ENCODE results near the gene GHDC. TPM values are rescaled to one million over a fixed set of nuclear protein-coding genes. Genes with fewer than 3 reads are reported as not detected.
"Not testable (repeated sequence)": the region's sequence is repeated elsewhere in the genome, so short reads cannot be mapped to it uniquely, and the experiment has no call there.

Gene GHDC
- total RNA-seq, 1 experiment from 2014 or later, result 14.9 TPM

GRCh38 chr17:42233156-42233555, 38.9 kb upstream of the GHDC start:
- no peak overlapping the region for H2AFZ ChIP-seq (ENCODE audit: low read length)
- H3K27ac ChIP-seq (ENCODE audit: low read length), result no peak overlapping the region
- H3K9me2 ChIP-seq (replicated peaks; ENCODE audit: insufficient read depth, low read length), result no peaks in the 10 kb centered on the region

DNA sequence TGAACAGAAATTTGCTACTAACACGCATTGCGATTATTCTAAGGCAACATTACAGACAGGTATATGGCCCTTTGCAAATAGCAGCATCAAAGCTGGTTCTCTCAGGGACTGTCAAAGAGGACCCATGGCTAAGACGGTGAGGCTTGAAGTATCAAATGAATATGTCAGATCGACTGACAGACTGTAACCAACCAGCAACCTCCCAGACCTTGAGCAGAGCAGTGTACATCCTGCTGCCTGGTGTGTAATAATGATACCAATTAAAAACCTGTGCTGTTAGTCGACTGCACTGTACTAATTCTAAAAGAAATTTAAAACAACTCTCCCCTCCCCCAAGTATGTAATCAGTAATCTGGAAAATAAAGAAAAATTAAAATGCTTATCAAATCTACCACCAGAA, 35.9 kb upstream of the GHDC start:
- 0 out of 2 replicates have a peak overlapping the region, but pooled peaks have one; percentile 4 for H3K27ac ChIP-seq (ENCODE audit: low read length)
- H3K9me3 ChIP-seq (ENCODE audit: low read length), result no peaks in the 10 kb centered on the region
- H3K9ac ChIP-seq (ENCODE audit: low read length), result no peak overlapping the region
- no peak overlapping the region for H2AFZ ChIP-seq (ENCODE audit: low read length)
- H3K4me1 ChIP-seq (ENCODE audit: low read length), result peaks cover 33% of the 10 kb centered on the region
- no peak overlapping the region for H3K4me3 ChIP-seq (ENCODE audit: low read length)
- H3K36me3 ChIP-seq (ENCODE audit: insufficient read depth, low read length), result peaks cover 18% of the 10 kb centered on the region; the same call in 1 of the 2 replicates
- H3K79me2 ChIP-seq (ENCODE audit: low read length), result peaks cover 61% of the 10 kb centered on the region
- H3K27me3 ChIP-seq (ENCODE audit: low read length), result no peaks in the 10 kb centered on the region
- H3K4me2 ChIP-seq (ENCODE audit: low read depth, low read length, poor library complexity, severe bottlenecking), result no peak overlapping the region
- DNase-seq, result peak; percentile 38
- no peaks in the 10 kb centered on the region for H4K20me1 ChIP-seq (ENCODE audit: insufficient read depth, low read depth, low read length)
- no peaks in the 10 kb centered on the region for H3K9me2 ChIP-seq (replicated peaks; ENCODE audit: insufficient read depth, low read length)

More at GRCh38 chr17:42233156-42233555, 38.9 kb upstream of the GHDC start:
- Histone ChIP-seq H3K27me3 (ENCODE audit: low read length) (no peaks in the 10 kb centered on the region), H4K20me1 (ENCODE audit: insufficient read depth, low read depth, low read length) (no peaks in the 10 kb centered on the region), H3K9me3 (ENCODE audit: low read length) (no peaks in the 10 kb centered on the region), H3K4me1 (ENCODE audit: low read length) (peaks cover 22% of the 10 kb centered on the region), H3K36me3 (ENCODE audit: insufficient read depth, low read length) (peaks cover 14% of the 10 kb centered on the region; the same call in 1 of the 2 replicates), H3K9ac (ENCODE audit: low read length) (no peak overlapping the region), H3K4me2 (ENCODE audit: low read depth, low read length, poor library complexity, severe bottlenecking) (no peak overlapping the region), H3K79me2 (ENCODE audit: low read length) (peaks cover 79% of the 10 kb centered on the region), H3K4me3 (ENCODE audit: low read length) (no peak overlapping the region)
- no peak for DNase-seq

GRCh38 chr17:42227849-42228700, 33.8 kb upstream of the GHDC start:
- Histone ChIP-seq H3K9ac (ENCODE audit: low read length) (no peak overlapping the region), H3K4me1 (ENCODE audit: low read length) (peaks cover 19% of the 10 kb centered on the region), H4K20me1 (ENCODE audit: insufficient read depth, low read depth, low read length) (no peaks in the 10 kb centered on the region), H3K9me3 (ENCODE audit: low read length) (no peaks in the 10 kb centered on the region), H3K9me2 (replicated peaks; ENCODE audit: insufficient read depth, low read length) (no peaks in the 10 kb centered on the region), H3K79me2 (ENCODE audit: low read length) (peaks cover 40% of the 10 kb centered on the region), H3K27ac (ENCODE audit: low read length) (peak overlapping the region; percentile 51), H2AFZ (ENCODE audit: low read length) (no peak overlapping the region), H3K4me3 (ENCODE audit: low read length) (no peak overlapping the region), H3K27me3 (ENCODE audit: low read length) (no peaks in the 10 kb centered on the region), H3K4me2 (ENCODE audit: low read depth, low read length, poor library complexity, severe bottlenecking) (no peak overlapping the region), H3K36me3 (ENCODE audit: insufficient read depth, low read length) (peaks cover 25% of the 10 kb centered on the region)
- DNase-seq, result peak; percentile 34

DNA sequence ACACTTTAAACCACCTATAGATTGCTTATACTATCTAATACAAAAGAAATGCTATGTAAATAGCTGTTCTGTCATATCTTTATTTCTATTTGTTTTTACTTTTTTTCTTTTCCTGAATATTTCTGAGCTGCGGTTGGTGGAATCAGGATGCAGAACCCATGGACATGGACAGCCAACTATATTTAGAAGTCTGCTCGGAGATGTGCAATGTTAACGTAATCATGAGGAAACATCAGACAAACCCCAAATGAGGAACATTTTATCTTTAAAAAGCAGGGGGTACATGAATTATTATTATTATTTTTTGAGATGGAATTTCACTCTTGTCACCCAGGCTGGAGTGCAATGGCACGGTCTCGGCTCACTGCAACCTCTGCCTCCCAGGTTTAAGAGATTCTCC, 31.4 kb upstream of the GHDC start:
- no peak overlapping the region for H2AFZ ChIP-seq (ENCODE audit: low read length)
- H4K20me1 ChIP-seq (ENCODE audit: insufficient read depth, low read depth, low read length), result no peaks in the 10 kb centered on the region
- no peak overlapping the region for H3K4me2 ChIP-seq (ENCODE audit: low read depth, low read length, poor library complexity, severe bottlenecking)
- no peak for DNase-seq
- no peaks in the 10 kb centered on the region for H3K9me2 ChIP-seq (replicated peaks; ENCODE audit: insufficient read depth, low read length)
- H3K27me3 ChIP-seq (ENCODE audit: low read length), result no peaks in the 10 kb centered on the region
- H3K79me2 ChIP-seq (ENCODE audit: low read length), result peaks cover 26% of the 10 kb centered on the region
- H3K4me3 ChIP-seq (ENCODE audit: low read length), result no peak overlapping the region
- H3K36me3 ChIP-seq (ENCODE audit: insufficient read depth, low read length), result peaks cover 20% of the 10 kb centered on the region
- no peaks in the 10 kb centered on the region for H3K9me3 ChIP-seq (ENCODE audit: low read length)
- H3K9ac ChIP-seq (ENCODE audit: low read length), result no peak overlapping the region
- peaks cover 19% of the 10 kb centered on the region for H3K4me1 ChIP-seq (ENCODE audit: low read length)
- H3K27ac ChIP-seq (ENCODE audit: low read length), result no peak overlapping the region

- H3K4me3 ChIP-seq (ENCODE audit: low read length), result no peak overlapping the region
- H3K9ac ChIP-seq (ENCODE audit: low read length), result no peak overlapping the region
- H3K9me2 ChIP-seq (replicated peaks; ENCODE audit: insufficient read depth, low read length), result no peaks in the 10 kb centered on the region
- peaks cover 15% of the 10 kb centered on the region for H3K4me1 ChIP-seq (ENCODE audit: low read length)
- H2AFZ ChIP-seq (ENCODE audit: low read length), result no peak overlapping the region
- H3K4me2 ChIP-seq (ENCODE audit: low read depth, low read length, poor library complexity, severe bottlenecking), result no peak overlapping the region
- no peaks in the 10 kb centered on the region for H4K20me1 ChIP-seq (ENCODE audit: insufficient read depth, low read depth, low read length)
- peaks cover 20% of the 10 kb centered on the region for H3K36me3 ChIP-seq (ENCODE audit: insufficient read depth, low read length)
- no peaks in the 10 kb centered on the region for H3K9me3 ChIP-seq (ENCODE audit: low read length)
- H3K27ac ChIP-seq (ENCODE audit: low read length), result no peak overlapping the region
- DNase-seq, result peak; percentile 37
- H3K79me2 ChIP-seq (ENCODE audit: low read length), result peaks cover 20% of the 10 kb centered on the region
- H3K27me3 ChIP-seq (ENCODE audit: low read length), result no peaks in the 10 kb centered on the region
These were observed 30.4 kb upstream of the GHDC start for GRCh38 chr17:42224651-42225050.

GRCh38 chr17:42221886-42222745, 27.8 kb upstream of the GHDC start:
- Histone ChIP-seq H3K36me3 (ENCODE audit: insufficient read depth, low read length) (peaks cover 20% of the 10 kb centered on the region), H3K9ac (ENCODE audit: low read length) (no peak overlapping the region), H3K27ac (ENCODE audit: low read length) (no peak overlapping the region), H4K20me1 (ENCODE audit: insufficient read depth, low read depth, low read length) (no peaks in the 10 kb centered on the region), H3K27me3 (ENCODE audit: low read length) (no peaks in the 10 kb centered on the region), H3K9me2 (replicated peaks; ENCODE audit: insufficient read depth, low read length) (no peaks in the 10 kb centered on the region), H3K4me3 (ENCODE audit: low read length) (no peak overlapping the region), H3K4me2 (ENCODE audit: low read depth, low read length, poor library complexity, severe bottlenecking) (no peak overlapping the region), H3K4me1 (ENCODE audit: low read length) (peaks cover under 1% of the 10 kb centered on the region), H3K79me2 (ENCODE audit: low read length) (peaks cover 6% of the 10 kb centered on the region), H3K9me3 (ENCODE audit: low read length) (no peaks in the 10 kb centered on the region), H2AFZ (ENCODE audit: low read length) (no peak overlapping the region)
- peak; percentile 87 for DNase-seq

DNA sequence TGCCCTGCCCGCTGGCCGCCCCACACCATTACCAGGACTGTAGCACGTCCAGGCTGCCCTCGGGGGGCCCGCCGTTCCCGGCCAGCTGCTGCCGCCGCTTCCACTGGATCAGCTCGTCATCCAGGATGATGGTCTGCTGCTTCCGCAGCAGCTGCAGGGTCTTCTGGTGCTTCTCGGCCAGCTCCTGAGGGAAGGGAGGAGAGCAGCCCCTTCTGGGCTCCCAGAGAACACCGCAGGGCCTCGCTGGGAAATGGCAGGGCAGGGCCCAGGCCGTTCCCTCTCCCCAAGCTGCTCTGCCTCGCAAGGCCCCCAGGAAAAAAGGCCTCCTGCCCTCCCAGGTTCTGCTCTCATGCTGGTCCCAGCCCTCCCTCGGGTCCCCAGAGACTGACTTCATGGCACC, 25.0 kb upstream of the GHDC start:
- not testable (repeated sequence) for H4K20me1 ChIP-seq (ENCODE audit: insufficient read depth, low read depth, low read length); H3K9me2 ChIP-seq (replicated peaks; ENCODE audit: insufficient read depth, low read length); H3K79me2 ChIP-seq (ENCODE audit: low read length); H3K27me3 ChIP-seq (ENCODE audit: low read length); H3K27ac ChIP-seq (ENCODE audit: low read length); DNase-seq; H3K4me2 ChIP-seq (ENCODE audit: low read depth, low read length, poor library complexity, severe bottlenecking); H3K4me3 ChIP-seq (ENCODE audit: low read length); H3K9me3 ChIP-seq (ENCODE audit: low read length); H3K4me1 ChIP-seq (ENCODE audit: low read length); H3K9ac ChIP-seq (ENCODE audit: low read length); H2AFZ ChIP-seq (ENCODE audit: low read length)
- H3K36me3 ChIP-seq (ENCODE audit: insufficient read depth, low read length), result peaks cover 36% of the 10 kb centered on the region

GRCh38 chr17:42214156-42214555, 19.9 kb upstream of the GHDC start:
- H3K4me2 ChIP-seq (ENCODE audit: low read depth, low read length, poor library complexity, severe bottlenecking), result no peak overlapping the region
- no peak overlapping the region for H3K9ac ChIP-seq (ENCODE audit: low read length)
- no peak overlapping the region for H3K27ac ChIP-seq (ENCODE audit: low read length)
- H2AFZ ChIP-seq (ENCODE audit: low read length), result no peak overlapping the region
- H4K20me1 ChIP-seq (ENCODE audit: insufficient read depth, low read depth, low read length), result no peaks in the 10 kb centered on the region
- DNase-seq, result no peak
- no peaks in the 10 kb centered on the region for H3K79me2 ChIP-seq (ENCODE audit: low read length)
- H3K36me3 ChIP-seq (ENCODE audit: insufficient read depth, low read length), result peaks cover 47% of the 10 kb centered on the region
- H3K4me1 ChIP-seq (ENCODE audit: low read length), result no peaks in the 10 kb centered on the region
- no peaks in the 10 kb centered on the region for H3K27me3 ChIP-seq (ENCODE audit: low read length)
- H3K4me3 ChIP-seq (ENCODE audit: low read length), result no peak overlapping the region
- no peaks in the 10 kb centered on the region for H3K9me3 ChIP-seq (ENCODE audit: low read length)
- no peaks in the 10 kb centered on the region for H3K9me2 ChIP-seq (replicated peaks; ENCODE audit: insufficient read depth, low read length)

Data from Karpas-422 (cell line).